Peyer's patch (tissue), 4 donors: ENCODE data around the gene SLC35F6. TPM values are rescaled to one million over a fixed set of nuclear protein-coding genes. Genes with fewer than 3 reads are reported as not detected.
A peak's percentile ranks its signal among the peaks of the same experiment; 100 is the strongest.

Source experiments
- DNase-seq, 3 donors: peaks; one replicate each; pipeline ENCODE4 v3.0.0-alpha.2; 2017 to 2019
- H3K27ac ChIP-seq, 4 donors: fragments of 200-600 bp; sonication (generic); one replicate each; pipeline ENCODE4 v1.5.1; 2016 to 2019
- H3K27me3 ChIP-seq, 2 donors: fragments of 200-600 bp; sonication (generic); one replicate each; pipeline ENCODE4 v1.5.1; 2019
- H3K36me3 ChIP-seq, 3 donors: fragments of 200-600 bp; sonication (generic); one replicate each; pipeline ENCODE4 v1.5.1; 2016 to 2019
- H3K4me1 ChIP-seq, 4 donors: fragments of 200-600 bp; sonication (generic); one replicate each; pipeline ENCODE4 v1.5.1; 2016 to 2019
- H3K4me3 ChIP-seq, 4 donors: fragments of 200-600 bp; sonication (generic); 1 replicate in 3 of 4; 2 replicates in 1 of 4; pipeline ENCODE4 v1.5.1; 2016 to 2019; ENCODE audit warnings: mild to moderate bottlenecking in 1 of 4
- H3K9me3 ChIP-seq, 4 donors: fragments of 200-600 bp; sonication (generic); one replicate each; pipeline ENCODE4 v1.5.1; 2016 to 2019; ENCODE audit warnings: mild to moderate bottlenecking in 1 of 4
- POLR2A ChIP-seq, 2 donors: fragments of 450-650 bp; IDR thresholded peaks; one replicate each; pipeline ENCODE4 v1.5.1; 2017; ENCODE audit warnings: antibody characterized with exemption in 2 of 2, mild to moderate bottlenecking in 2 of 2, moderate library complexity in 2 of 2
- total RNA-seq, 4 donors: library from RNA; depleted of rRNA; stranded (reverse); fragments of >200 nt; gene quantifications; one replicate each; pipeline ENCODE4 v1.1.0, GENCODE V29; 2016
- TF ChIP-seq, protein P1 (sequence below), 6 experiments: fragments of 450-650 bp in 4 of 6; fragments of 200-600 bp in 2 of 6; sonication (generic) in 1 of 6; IDR thresholded peaks; one replicate each; pipeline ENCODE4 v1.5.1; 2017 to 2019; ENCODE audit warnings: antibody characterized with exemption in 6 of 6, mild to moderate bottlenecking in 3 of 6, moderate library complexity in 1 of 6

The SLC35F6 gene
- 10 to 100 TPM; 13.2 to 49.1 (median 38.1) TPM for total RNA-seq

GRCh38 chr2:26764078-26764887 lies at the start of gene SLC35F6:
SLC35F6 (plus strand) TSS chr2:26764284; CDS start chr2:26764350, 66 bp downstream.
- H3K27me3 ChIP-seq = no peaks in the 10 kb centered on the region
- H3K4me1 ChIP-seq = peaks cover 0 to 40% (median 1%) of the 10 kb centered on the region in 4 donors
- H3K27ac ChIP-seq = peak within 1 kb of the TSS; percentile 78 to 92 (median 90)
- peak; percentile 64 to 87 for TF ChIP-seq POLR2A (IDR thresholded peaks at IDR 0.05)
- TF ChIP-seq, protein P1, sequence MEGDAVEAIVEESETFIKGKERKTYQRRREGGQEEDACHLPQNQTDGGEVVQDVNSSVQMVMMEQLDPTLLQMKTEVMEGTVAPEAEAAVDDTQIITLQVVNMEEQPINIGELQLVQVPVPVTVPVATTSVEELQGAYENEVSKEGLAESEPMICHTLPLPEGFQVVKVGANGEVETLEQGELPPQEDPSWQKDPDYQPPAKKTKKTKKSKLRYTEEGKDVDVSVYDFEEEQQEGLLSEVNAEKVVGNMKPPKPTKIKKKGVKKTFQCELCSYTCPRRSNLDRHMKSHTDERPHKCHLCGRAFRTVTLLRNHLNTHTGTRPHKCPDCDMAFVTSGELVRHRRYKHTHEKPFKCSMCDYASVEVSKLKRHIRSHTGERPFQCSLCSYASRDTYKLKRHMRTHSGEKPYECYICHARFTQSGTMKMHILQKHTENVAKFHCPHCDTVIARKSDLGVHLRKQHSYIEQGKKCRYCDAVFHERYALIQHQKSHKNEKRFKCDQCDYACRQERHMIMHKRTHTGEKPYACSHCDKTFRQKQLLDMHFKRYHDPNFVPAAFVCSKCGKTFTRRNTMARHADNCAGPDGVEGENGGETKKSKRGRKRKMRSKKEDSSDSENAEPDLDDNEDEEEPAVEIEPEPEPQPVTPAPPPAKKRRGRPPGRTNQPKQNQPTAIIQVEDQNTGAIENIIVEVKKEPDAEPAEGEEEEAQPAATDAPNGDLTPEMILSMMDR (IDR thresholded peaks at IDR 0.05) = no peak
- H3K36me3 ChIP-seq = no peaks in the 10 kb centered on the region
- DNase-seq = peak; percentile 83 to 93 (median 91)
- H3K4me3 ChIP-seq = peak within 1 kb of the TSS; percentile 72 to 98 (median 92)
- H3K9me3 ChIP-seq = no peaks in the 10 kb centered on the region

DNA sequence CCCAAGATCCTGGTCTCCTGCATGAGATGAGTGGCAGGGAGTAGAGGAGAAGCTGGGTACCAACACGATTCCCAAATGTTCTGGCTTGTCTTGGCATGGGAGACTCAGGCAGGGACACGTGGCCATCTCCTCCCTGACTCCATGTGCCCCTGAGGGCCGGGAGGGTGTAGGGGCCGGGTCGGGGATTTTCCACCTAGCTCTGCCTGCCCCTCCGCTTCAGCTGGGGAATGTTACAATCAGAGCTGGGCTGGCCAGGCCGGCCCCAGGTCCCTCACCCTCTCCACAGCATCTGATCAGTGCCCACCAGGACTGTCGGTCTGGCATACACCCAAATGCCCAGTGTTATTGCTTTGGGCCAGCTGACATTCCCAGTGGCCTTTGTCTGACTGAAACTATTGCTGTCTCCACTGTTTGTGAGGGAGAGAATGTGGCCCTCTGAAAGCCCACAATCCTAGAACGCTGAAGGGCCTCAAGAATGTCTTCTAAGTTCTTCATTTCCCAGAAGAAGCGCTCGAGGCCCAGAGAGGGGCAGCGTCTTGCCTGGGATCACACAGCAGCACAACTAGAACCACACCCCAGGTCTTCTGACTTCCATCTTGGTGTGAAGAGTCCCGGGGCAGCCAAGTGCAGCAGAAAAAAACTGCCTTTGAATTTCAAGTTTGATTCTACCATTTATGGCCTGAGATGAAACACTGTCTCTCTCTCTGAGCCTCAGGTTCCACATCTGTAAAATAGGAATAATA lies 48.4 kb upstream of the SLC35F6 start:
- no peaks in the 10 kb centered on the region for H3K9me3 ChIP-seq
- DNase-seq = no peak
- no peak overlapping the region for H3K4me3 ChIP-seq
- no peaks in the 10 kb centered on the region for H3K36me3 ChIP-seq
- no peaks in the 10 kb centered on the region for H3K27me3 ChIP-seq
- TF ChIP-seq POLR2A (IDR thresholded peaks at IDR 0.05) = no peak
- TF ChIP-seq, protein P1 (IDR thresholded peaks at IDR 0.05) = no peak
- peaks cover 0 to 11% (median 0%) of the 10 kb centered on the region in 4 donors for H3K4me1 ChIP-seq
- H3K27ac ChIP-seq = no peak overlapping the region

DNA sequence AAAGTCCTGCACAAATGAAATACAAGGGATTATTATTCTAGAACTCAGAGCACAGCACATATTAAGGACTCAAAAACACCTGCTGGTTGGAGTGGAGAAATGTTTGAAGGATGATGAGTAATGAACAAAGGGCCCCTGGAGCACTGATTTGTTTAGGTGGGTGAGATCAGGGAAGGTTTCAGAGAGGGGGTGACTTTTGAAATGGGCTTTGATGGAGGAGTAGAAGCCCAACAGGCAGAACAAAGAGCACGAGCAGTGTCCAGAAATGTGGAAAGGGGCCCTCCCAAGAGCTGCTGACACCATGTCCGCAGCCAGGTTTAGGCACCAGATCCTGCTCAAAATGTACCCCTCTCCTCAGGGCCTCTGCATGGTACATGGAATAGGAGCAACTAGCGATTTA lies 47.7 kb upstream of the SLC35F6 start:
- no peak overlapping the region for H3K4me3 ChIP-seq
- H3K4me1 ChIP-seq = peaks cover 0 to 17% (median 2%) of the 10 kb centered on the region in 4 donors
- no peak overlapping the region for H3K27ac ChIP-seq
- TF ChIP-seq, protein P1 (IDR thresholded peaks at IDR 0.05) = no peak
- no peak for TF ChIP-seq POLR2A (IDR thresholded peaks at IDR 0.05)
- no peak for DNase-seq
- H3K9me3 ChIP-seq = no peaks in the 10 kb centered on the region
- H3K27me3 ChIP-seq = no peaks in the 10 kb centered on the region
- no peaks in the 10 kb centered on the region for H3K36me3 ChIP-seq

DNA sequence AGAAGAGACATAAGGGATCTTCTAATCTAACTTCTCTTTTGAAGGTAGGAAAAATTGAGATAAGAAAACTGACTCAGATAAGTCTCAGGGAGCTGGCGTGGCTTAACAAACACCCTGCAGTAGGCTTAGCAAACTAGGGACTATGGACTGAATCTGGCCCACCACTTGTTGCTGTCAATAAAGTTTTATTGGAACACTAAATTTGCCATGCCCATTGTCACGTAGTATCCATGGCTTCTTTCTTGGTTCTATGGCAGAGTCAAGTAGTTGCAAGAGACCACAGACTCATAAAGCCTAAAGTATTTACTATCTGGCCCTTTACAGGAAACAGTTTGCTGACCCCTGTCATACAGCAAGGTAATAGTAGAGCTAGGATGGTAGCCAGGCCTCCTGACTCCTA lies 47.3 kb upstream of the SLC35F6 start:
- H3K36me3 ChIP-seq = no peaks in the 10 kb centered on the region
- no peaks in the 10 kb centered on the region for H3K27me3 ChIP-seq
- TF ChIP-seq POLR2A (IDR thresholded peaks at IDR 0.05) = no peak
- TF ChIP-seq, protein P1 (IDR thresholded peaks at IDR 0.05) = no peak
- H3K4me1 ChIP-seq = peaks cover 0 to 21% (median 3%) of the 10 kb centered on the region in 4 donors
- H3K4me3 ChIP-seq = no peak overlapping the region
- no peaks in the 10 kb centered on the region for H3K9me3 ChIP-seq
- DNase-seq = no peak
- H3K27ac ChIP-seq = no peak overlapping the region

- Histone ChIP-seq H3K27me3 (no peaks in the 10 kb centered on the region), H3K27ac (no peak overlapping the region), H3K4me1 (peaks cover 0 to 23% (median 3%) of the 10 kb centered on the region in 4 donors), H3K4me3 (no peak overlapping the region), H3K36me3 (no peaks in the 10 kb centered on the region), H3K9me3 (no peaks in the 10 kb centered on the region)
- DNase-seq = no peak
- TF ChIP-seq, protein P1 (IDR thresholded peaks at IDR 0.05) = no peak
- no peak for TF ChIP-seq POLR2A (IDR thresholded peaks at IDR 0.05)
Measured at GRCh38 chr2:26717362-26717761, 46.7 kb upstream of the SLC35F6 start.
